GM19193 (cell line): ENCODE measurements around the gene STPG2.

Source experiments
- POLR2A ChIP-seq: IDR thresholded peaks from 4 replicates; pipeline ENCODE4 v1.6.1; 2011; ENCODE audit not compliant: insufficient read depth, insufficient read length; ENCODE audit errors: extremely low read depth

Gene STPG2

DNA sequence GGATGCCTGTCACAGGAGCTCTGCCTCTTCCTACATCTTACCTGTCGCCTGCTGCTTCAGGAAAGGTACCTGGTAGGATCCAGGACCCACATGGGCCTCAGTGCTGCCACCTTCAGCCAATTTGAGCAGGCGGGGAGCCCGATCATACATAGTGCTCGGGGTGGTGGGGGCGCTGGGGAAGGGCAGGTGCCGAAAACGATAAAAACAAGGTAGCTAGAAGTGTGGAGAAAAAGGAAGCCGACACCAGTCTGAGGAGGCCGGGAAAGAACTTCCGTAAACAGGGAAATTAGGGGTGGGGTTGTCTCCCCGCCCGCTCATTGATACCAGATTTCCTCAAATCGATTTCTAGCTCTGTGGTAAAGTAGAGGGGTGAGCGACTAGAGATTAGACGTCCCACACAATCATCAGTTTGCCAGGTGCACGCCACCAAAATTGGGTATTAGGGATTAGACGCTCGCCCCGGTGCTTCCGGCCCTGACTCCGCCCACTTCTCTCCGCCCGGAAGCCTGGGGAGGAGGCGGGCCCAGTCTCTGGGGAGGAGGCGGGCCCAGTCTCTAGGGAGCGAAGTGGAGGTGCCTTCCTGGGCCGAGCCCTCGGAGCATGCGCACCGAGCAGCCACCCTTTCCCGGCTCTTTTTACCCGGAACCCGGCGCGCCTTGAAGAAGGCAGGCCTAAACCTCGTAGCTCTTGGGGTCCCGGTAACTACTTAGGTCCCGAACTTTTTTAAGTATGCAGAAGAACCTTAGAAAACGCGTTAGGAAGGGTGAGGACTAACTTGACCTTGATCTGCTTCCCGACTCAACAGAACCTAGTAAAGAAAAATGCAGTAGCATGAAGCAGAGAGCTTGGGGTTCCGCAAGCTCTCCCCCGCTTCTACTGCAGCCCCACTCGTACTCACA lies at the start of gene STPG2:
TSS of gene STPG2 (minus strand) at position 476 of the 899 bp plus-strand sequence.
- peak; percentile 78 for TF ChIP-seq POLR2A

DNA sequence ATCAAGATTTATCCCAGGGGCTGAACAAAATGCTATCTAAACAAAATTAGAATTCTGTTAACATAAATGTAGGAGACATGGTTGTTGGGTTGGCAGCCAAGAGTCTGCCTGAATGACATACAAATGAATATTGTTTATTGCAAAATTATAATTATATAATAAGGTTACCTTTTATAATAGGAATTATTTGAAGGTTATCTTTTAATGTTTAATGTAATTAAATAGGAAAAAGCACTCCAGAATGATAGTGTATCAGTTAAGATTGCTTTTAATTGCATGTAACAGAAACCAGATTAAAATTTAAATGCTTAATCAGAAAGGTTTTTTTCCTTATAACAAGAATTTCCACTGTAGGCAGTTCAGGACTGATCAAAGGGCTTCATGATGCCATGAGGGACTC lies 42.0 kb upstream of the STPG2 start:
- TF ChIP-seq POLR2A = no peak

DNA sequence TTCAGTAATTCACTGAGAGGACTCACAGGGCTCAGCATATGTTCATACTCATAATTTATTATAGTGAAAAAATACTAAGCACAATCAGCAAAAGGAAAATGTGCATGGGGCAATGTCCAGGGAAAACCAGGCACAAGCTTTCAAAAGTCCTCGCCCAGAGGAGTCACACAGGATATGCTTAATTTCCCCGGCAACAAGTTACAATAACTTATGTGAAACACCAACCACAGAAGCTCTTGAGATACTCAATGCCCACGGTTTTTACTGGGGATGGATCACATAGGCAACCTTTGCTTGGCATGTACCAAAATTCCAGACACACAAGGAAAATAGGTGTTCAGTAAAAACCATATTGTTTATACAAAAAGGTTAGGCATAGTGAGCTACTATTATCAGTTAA lies 38.5 kb upstream of the STPG2 start:
- TF ChIP-seq POLR2A = no peak

DNA sequence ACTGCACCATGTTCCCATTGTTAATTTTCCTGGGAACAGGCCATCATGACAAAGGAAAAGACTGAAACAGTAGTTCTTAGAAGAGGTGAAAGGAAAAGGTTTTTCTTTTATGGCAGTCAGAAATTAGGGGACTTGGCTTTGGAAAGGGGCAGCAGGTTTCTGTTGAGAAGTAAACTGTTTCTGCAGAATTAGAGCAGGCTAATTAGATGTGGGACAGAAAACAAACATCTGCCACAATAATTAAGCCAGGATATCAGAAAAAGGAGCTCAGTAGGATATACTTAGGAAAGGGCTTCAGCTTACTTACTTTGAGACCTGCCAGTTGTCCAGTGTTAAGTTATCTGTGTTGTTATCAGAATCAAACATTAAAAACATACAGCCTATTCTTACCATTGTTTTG lies 36.7 kb upstream of the STPG2 start:
- TF ChIP-seq POLR2A = no peak

DNA sequence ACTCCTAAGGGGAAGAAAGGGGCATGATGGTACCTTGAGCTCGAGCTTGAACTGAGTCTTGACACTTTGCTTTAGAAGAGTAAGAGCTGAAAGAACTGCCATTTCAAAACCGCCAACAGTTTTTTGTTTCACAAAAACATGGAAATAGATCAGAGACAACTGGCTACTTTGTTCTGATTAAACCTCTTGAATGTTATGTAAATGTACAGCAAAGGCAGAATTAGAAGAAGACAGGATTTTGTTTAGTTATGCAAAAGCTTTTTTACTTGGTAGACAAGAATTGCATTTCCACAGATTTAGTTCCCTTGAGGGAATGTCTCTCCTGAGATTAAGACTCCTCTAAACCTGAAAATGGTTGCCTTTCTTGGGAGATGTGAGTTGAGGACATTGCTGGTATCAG lies 33.3 kb upstream of the STPG2 start:
- TF ChIP-seq POLR2A = no peak

DNA sequence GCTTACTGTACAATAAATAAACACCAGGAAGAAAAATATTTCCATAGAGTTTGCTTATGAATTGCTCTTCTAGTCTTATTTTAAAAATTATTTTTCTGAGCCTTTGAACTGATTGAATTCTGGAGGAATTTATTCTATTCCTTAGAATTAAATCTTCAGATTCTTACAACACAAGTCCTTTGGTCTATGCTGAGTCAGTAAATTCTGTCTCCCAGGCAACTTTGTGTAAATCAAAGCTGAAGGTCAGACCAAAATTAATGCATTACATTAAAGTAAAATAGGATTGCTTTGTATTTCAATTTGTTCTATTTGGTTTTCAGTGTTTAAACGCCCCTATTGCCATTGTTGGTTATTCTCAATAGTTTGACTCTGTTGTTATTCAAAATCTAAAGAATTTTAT lies 26.8 kb upstream of the STPG2 start:
- no peak for TF ChIP-seq POLR2A

DNA sequence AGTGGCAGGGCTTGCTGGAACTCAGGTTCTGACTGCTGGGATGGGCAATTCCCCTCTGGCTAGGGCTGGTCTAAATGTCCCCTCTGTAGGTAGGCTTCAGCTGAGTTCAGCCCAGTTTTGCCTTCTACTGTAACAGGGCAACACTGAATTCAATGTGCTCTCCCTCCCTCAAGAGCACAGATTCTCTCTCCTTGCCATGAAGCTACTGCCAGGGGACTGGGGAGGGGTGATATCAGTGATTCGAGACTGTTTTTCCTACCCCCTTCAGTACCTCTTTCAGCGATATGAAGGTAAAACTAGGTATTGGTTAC lies 23.4 kb upstream of the STPG2 start:
- TF ChIP-seq POLR2A = no peak

DNA sequence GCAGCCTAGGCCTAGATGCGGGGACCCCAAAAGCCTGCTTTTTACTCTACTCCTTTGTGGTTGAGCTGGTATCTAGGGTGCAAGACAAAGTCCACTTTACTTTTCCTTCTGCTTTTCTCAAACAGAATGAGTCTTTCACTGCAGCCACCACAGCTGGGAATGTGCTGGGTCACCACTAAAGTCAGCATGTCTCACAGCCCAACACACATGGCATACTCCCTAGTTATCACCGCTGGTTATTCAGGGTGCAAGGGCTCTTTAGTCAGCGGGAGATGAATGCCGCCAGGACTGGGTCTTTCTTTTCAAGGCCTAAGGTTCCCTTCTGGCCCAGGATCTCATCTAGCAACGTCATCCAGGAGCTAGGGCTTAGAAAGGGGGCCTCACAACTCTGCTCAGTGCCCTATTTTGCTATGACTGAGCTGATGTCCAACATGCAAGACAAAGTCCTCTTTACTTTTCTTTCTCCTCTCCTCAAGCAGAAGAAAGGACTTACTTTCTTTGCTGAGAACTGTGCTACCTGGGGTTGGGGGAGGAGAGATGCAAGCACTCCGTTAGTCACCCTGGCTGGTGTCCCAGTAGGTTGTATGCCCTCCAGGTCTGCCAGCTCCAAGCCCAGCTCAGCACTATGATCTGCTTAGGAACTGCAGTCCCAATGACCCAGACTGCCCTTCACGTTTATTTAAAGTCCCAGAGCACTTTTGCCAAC lies 22.9 kb upstream of the STPG2 start:
- no peak for TF ChIP-seq POLR2A

DNA sequence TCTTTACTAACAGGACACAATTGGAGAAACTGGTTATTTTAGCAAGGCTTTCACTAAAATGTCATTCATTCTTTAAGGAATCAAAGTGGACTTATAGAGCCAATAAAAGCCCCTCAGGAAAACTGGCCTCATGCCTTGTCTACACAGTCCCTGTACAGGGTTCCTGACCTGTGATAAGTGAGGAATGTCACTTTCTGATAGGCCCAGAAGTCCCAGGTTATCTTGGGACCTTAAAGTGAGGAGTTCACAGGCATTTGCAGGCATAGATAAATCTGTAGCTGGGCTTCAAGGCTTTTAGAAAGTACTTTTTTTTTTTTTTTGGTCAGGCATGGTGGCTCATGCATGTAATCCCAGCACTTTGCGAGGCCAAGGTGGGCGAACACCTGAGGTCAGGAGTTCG lies 19.4 kb upstream of the STPG2 start:
- TF ChIP-seq POLR2A = no peak

DNA sequence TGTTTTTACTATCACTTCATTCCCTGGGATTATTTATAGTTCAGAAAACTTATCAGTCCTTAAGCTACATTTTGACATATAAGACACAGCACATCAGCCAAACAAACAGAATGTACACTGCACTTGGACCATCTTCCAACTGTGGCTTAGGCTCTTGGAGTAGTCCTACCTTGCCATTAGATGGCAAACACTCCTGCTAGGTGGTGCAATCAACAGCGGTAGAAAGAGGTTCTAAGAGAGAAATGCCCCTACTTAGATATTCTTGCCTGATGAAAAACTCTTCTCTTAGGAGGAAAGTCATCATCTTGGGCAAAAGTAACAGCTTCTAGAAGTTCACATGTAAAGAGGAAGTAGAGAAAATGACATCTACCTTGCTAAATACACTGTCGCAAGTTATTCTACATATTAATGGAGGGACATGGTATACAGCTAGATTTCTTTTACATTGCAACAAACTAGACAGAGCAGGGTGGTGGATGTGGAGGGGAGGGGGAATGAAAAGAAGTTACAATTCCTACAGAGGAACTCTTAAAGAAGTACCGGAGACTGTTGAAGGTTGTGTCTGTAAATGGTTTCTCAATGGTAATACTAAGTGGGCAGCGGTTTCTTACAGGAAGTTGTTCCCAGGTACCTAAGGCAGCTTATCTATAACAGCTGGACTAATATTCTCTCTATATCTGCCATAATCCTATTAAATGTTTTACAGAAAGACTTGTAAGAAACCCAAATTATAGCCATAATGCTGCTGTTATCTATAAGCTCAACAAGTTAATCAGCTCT lies 8.1 kb upstream of the STPG2 start:
- TF ChIP-seq POLR2A = no peak

DNA sequence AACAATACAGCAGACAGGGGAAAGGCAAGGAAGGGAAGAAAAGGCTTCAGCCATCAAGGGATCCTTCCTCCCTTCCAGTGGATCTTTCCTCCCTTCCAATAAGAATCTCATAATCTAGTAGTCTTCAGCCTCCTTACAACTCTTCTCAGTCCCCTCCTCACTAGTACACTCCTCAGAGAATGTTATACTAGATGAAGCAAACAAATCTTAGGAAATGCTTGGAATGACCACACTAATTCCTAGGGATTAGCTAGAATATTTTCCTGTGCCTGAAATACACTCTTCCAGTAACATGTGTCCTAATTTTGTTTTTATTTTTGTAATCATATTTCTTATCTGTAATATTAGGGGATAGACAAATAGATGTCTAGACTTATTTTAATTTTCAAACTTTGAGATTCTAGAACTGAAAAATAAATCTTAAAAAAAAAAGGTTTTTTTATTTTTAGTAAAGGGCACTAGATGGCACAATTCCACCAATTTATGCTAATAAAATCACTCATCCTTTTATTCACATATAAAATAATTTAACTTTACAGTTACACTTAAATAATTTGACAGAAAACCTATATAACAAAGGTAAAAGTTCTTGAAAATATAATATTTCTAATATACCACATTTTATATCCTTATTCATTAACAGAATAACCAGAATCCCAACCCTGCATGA lies 7.0 kb upstream of the STPG2 start:
- no peak for TF ChIP-seq POLR2A

DNA sequence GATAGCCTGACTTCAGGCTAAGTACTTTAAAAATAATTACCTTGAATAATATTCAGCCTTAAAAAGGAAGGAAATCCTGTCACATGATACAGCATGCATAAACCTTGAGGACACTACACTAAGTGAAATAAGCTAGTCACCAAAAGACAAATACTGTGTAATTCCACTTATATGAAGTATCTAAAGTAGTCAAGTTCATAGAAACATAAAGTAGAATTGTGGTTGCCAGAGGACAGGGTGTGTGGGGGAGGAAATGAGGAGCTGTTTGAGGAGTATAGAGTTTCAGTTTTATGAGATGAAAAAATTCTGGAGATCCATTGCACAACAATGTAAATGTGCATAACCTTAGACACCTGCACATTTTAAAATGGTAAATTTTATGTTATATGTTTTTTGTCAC lies 5.6 kb upstream of the STPG2 start:
- no peak for TF ChIP-seq POLR2A

DNA sequence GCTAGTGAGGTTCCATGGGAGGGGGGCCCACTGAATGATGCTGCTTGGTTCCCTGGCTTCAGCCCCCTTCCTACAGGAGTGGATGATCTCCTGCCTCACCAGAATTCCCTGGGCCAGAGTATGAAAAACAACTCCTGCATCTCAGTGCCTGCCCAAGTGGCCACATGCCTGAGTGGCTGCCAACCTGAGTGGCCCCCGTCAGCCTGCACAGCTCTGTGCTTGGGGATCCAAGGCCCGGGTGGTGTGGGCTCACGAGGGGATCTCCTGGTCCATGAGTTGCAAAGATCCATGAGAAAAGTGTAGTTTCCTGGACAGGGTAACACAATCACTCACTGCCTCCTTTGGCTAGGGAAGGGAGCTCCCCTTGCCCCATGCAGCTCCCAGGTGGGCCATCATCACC lies 17.1 kb downstream of the STPG2 start:
- no peak for TF ChIP-seq POLR2A

DNA sequence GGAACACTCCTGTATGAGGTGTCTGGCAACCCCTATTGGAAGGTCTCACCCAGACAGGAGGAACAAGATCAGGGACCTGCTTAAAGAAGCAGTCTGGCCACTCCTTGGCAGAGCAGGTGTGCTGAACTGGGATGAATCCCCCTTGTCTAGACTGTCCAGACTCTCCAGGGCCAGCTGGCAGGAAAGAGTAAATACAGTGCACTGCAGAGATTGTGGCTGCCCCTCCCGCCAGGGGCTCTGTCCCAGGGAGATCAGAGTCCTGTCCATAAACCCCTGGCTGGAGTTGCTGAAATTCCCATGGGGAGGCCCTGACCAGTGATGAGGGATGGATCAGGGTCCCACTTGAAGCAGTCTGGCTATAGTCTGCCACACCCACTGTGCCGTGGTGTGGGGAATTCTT lies 17.7 kb downstream of the STPG2 start:
- no peak for TF ChIP-seq POLR2A

DNA sequence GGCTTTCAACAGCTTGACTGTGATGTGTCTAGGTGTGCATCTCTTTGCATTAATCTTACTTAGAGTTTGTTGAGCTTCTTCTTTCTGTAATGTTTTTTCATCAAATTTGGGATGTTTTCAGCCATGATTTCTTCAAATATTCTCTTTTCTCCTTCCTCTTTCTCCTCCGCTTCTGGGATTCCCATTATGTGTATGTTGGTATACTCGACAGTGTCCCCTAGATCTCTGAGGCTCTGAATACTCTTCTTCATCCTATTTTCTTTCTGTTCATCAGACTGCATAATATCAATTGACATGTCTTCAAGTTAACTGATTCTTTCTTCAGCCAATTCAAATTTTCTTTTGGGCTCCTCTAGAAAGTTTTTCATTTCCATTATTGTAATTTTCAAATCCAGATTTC lies 25.9 kb downstream of the STPG2 start:
- no peak for TF ChIP-seq POLR2A

DNA sequence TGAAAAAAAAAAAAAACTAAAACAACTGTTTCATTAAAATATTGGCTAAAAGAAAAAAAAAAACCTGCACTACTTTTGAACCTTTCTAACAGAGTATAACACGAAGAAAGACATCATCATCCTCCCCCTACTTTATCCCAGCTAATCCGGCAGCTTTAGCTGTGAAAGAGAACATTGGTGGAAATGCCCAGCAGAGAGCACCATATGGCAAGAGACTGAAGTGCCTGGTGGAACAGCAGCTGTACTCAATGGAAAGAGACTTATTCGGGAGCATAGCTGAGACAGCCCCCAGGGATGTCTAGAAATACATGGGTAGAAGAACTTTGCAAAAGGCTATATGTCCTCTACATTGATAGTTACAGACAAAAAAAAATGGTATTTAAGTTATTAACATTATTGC lies 30.3 kb downstream of the STPG2 start:
- no peak for TF ChIP-seq POLR2A

DNA sequence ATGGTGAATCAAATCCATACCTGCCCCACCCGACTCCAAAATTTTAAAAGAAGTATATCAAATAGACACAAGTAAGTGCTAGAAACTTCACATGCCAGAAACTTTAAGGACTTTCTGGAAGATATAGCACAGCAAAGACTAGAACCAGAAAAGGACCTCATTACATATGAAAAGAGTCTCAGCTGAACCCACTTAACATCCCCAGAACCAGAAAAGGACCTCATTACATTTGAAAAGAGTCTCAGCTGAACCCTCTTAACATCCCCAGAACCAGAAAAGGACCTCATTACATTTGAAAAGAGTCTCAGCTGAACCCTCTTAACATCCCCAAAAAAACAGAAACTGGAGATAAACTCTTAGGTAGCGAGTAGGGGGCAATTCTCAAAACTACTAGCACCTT lies 32.3 kb downstream of the STPG2 start:
- TF ChIP-seq POLR2A = no peak
